ENCODE measurements around the gene MTPN.

DNA sequence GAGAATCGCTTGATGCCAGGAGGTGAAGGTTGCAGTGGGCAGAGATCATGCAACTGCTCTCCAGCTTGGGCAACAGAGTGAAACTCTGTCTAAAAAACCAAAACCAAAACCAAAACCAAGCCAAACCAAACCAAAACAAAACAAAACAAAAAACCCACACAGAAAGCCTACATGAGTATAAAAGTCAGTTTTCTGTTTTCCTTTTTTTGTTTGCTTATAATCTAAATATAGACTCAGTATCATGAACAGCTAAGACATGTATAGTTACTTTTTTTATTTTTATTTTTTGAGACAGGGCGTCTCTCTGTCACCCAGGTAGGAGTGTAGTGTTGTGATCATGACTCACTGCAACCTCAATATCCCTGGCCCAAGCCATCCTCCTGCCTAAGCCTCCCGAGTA, 16.8 kb upstream of the MTPN start:
- TF ChIP-seq, protein P1, sequence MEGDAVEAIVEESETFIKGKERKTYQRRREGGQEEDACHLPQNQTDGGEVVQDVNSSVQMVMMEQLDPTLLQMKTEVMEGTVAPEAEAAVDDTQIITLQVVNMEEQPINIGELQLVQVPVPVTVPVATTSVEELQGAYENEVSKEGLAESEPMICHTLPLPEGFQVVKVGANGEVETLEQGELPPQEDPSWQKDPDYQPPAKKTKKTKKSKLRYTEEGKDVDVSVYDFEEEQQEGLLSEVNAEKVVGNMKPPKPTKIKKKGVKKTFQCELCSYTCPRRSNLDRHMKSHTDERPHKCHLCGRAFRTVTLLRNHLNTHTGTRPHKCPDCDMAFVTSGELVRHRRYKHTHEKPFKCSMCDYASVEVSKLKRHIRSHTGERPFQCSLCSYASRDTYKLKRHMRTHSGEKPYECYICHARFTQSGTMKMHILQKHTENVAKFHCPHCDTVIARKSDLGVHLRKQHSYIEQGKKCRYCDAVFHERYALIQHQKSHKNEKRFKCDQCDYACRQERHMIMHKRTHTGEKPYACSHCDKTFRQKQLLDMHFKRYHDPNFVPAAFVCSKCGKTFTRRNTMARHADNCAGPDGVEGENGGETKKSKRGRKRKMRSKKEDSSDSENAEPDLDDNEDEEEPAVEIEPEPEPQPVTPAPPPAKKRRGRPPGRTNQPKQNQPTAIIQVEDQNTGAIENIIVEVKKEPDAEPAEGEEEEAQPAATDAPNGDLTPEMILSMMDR (conservative IDR thresholded peaks at IDR 0.05; ENCODE audit: low read depth, low read length), result no peak
- no peak for TF ChIP-seq EZH2 (IDR thresholded peaks at IDR 0.05; ENCODE audit: borderline replicate concordance, low read depth, low read length, poor library complexity, severe bottlenecking)

Measured in A673 (cell line).